K562 (cell line): ENCODE data around the gene VPS4A. TPM values are rescaled to one million over a fixed set of nuclear protein-coding genes. Genes with fewer than 3 reads are reported as not detected.

ENCODE experiments used
- ATAC-seq: fragments of 200-7000 bp; cut with Tn5 transposase; 3 replicates; pipeline ENCODE4 v1.9.1; 2020; ENCODE audit warnings: moderate library complexity
- BruUV-seq: library from RNA; stranded (reverse); fragments of 400-500 nt; replicated peaks from 2 replicates; lab custom pipeline; 2021; lab: Mats Ljungman, UMichigan
- CTCF ChIA-PET: fragments of 300-600 bp; formaldehyde crosslinking; extraction: SDS; loops from one replicate; lab custom pipeline; 2021; ENCODE audit warnings: low intra/inter-chr PET ratio; lab: Yijun Ruan, JAX
- POLR2A ChIA-PET: fragments of 300-600, 350-650 bp; sonication (Branson Sonifier 250); formaldehyde crosslinking; extraction: SDS; loops from one replicate; lab custom pipeline; 2021; ENCODE audit warnings: antibody characterized with exemption, inconsistent platforms; lab: Yijun Ruan, JAX
- DNase-seq, 4 experiments: peaks; one replicate each; pipeline versions ENCODE4 v3.0.0 to v3.0.0-alpha.2; 2011 to 2018; ENCODE audit warnings: low spot score in 3 of 4, mixed read lengths in 3 of 4; ENCODE audit errors: extremely low read depth in 1 of 4
- FAIRE-seq: peaks from 2 replicates; lab custom pipeline; 2011; peaks lifted over from hg19 to GRCh38; lab: Jason Lieb, UNC
- H2AFZ ChIP-seq: 2 replicates; pipeline ENCODE4 v1.6.0; 2011; ENCODE audit warnings: low read depth, low read length, control low read depth, inconsistent platforms
- H3K27ac ChIP-seq: fragments of 200-600 bp; 3 replicates; pipeline ENCODE4 v1.8.0; 2011; ENCODE audit warnings: low read depth, mild to moderate bottlenecking, control low read depth, inconsistent platforms, low read length, moderate library complexity, mixed read lengths; ENCODE audit errors: extremely low read depth
- H3K27me3 ChIP-seq, 2 experiments: fragments of 300-600 bp in 1 of 2; 2 replicates in 1 of 2; 3 replicates in 1 of 2; pipeline versions ENCODE4 v1.6.0 to v1.8.0; 2011; ENCODE audit warnings: inconsistent platforms in 2 of 2, low read length in 2 of 2, mild to moderate bottlenecking in 1 of 2, mixed read lengths in 1 of 2, moderate library complexity in 1 of 2; ENCODE audit not compliant: control insufficient read depth in 2 of 2, insufficient read depth in 2 of 2
- H3K36me3 ChIP-seq: fragments of 300-600 bp; 3 replicates; pipeline ENCODE4 v1.8.0; 2011; ENCODE audit warnings: mild to moderate bottlenecking, low read length, inconsistent platforms; ENCODE audit not compliant: control insufficient read depth, insufficient read depth
- H3K4me1 ChIP-seq, 2 experiments: fragments of 200-600 bp in 1 of 2; replicated peaks in 1 of 2; 2 replicates in 1 of 2; 3 replicates in 1 of 2; pipeline versions ENCODE4 v1.5.1 to v1.8.0; 2011; ENCODE audit warnings: inconsistent platforms in 2 of 2, low read length in 2 of 2, mild to moderate bottlenecking in 1 of 2, mixed read lengths in 1 of 2, moderate library complexity in 1 of 2; ENCODE audit not compliant: control insufficient read depth in 2 of 2, insufficient read depth in 2 of 2
- H3K4me2 ChIP-seq: 2 replicates; pipeline ENCODE4 v1.6.1; 2011; ENCODE audit warnings: low read length, control low read depth, inconsistent platforms, mixed read lengths; ENCODE audit not compliant: insufficient read depth
- H3K4me3 ChIP-seq: fragments of 200-600 bp; sonication (generic), shearing (Covaris generic); 2 replicates; pipeline ENCODE4 v1.5.1; 2016; ENCODE audit warnings: control low read depth, inconsistent platforms
- H3K79me2 ChIP-seq: fragments of 200-600 bp; 3 replicates; pipeline ENCODE4 v1.8.0; 2011; ENCODE audit warnings: low read length, inconsistent platforms; ENCODE audit not compliant: control insufficient read depth, insufficient read depth
- H3K9ac ChIP-seq, 2 experiments: 2 replicates each; pipeline versions ENCODE4 v1.6.0 to v1.6.1; 2011; ENCODE audit warnings: low read depth in 2 of 2, low read length in 2 of 2, control low read depth in 1 of 2, inconsistent platforms in 1 of 2, mild to moderate bottlenecking in 1 of 2, mixed read lengths in 1 of 2; ENCODE audit not compliant: insufficient read depth in 1 of 2
- H3K9me1 ChIP-seq: one replicate; pipeline ENCODE4 v1.6.0; 2011; ENCODE audit warnings: inconsistent platforms, mild to moderate bottlenecking, low read length, moderate library complexity; ENCODE audit not compliant: control insufficient read depth, insufficient read depth
- H3K9me3 ChIP-seq: replicated peaks from 2 replicates; pipeline ENCODE4 v1.5.1; 2011; ENCODE audit warnings: low read depth, low read length, inconsistent platforms; ENCODE audit not compliant: control insufficient read depth, insufficient read depth
- H4K20me1 ChIP-seq: replicated peaks from 2 replicates; pipeline ENCODE4 v1.6.1; 2011; ENCODE audit warnings: low read length, inconsistent platforms, mixed read lengths; ENCODE audit not compliant: control insufficient read depth, insufficient read depth
- AFF4 ChIP-seq: sonication (generic); formaldehyde crosslinking; IDR thresholded peaks from 2 replicates; pipeline ENCODE4 v1.8.0; 2023; ENCODE audit warnings: mild to moderate bottlenecking, missing genetic modification reagents
- ASH1L ChIP-seq: fragments of 450-650 bp; IDR thresholded peaks from 2 replicates; pipeline ENCODE4 v1.6.1; 2018; ENCODE audit warnings: borderline replicate concordance, mild to moderate bottlenecking, low read depth; ENCODE audit not compliant: partially characterized antibody
- FOSL1 ChIP-seq: fragments of 200-800 bp; sonication (Bioruptor generic); conservative IDR thresholded peaks from 2 replicates; pipeline ENCODE4 v1.6.1; 2016; ENCODE audit warnings: missing genetic modification characterization, missing compliant biosample characterization
- L3MBTL2 ChIP-seq: fragments of 450-650 bp; IDR thresholded peaks from 2 replicates; pipeline ENCODE4 v1.6.1; 2016; ENCODE audit warnings: mild to moderate bottlenecking, moderate library complexity
- NELFE ChIP-seq: IDR thresholded peaks from 2 replicates; pipeline ENCODE4 v1.6.1; 2011; ENCODE audit warnings: mild to moderate bottlenecking; ENCODE audit not compliant: insufficient read depth, insufficient read length
- SNIP1 ChIP-seq: fragments of 450-650 bp; IDR thresholded peaks from 2 replicates; pipeline ENCODE4 v1.7.1; 2017; ENCODE audit warnings: low read depth, mild to moderate bottlenecking
- SRSF9 ChIP-seq: fragments of 200-400 bp; formaldehyde crosslinking; IDR thresholded peaks from 2 replicates; pipeline ENCODE4 v1.6.1; 2017; ENCODE audit warnings: low read depth, low read length, borderline replicate concordance
- THRB ChIP-seq: fragments of 450-650 bp; formaldehyde crosslinking; conservative IDR thresholded peaks from 2 replicates; pipeline ENCODE4 v1.4.0; 2022; ENCODE audit warnings: mild to moderate bottlenecking, missing genetic modification characterization
- U2AF2 ChIP-seq: fragments of 200-400 bp; formaldehyde crosslinking; optimal IDR thresholded peaks from 2 replicates; pipeline ENCODE3; 2017; ENCODE audit warnings: low read depth, mild to moderate bottlenecking, low read length
- ZBTB2 ChIP-seq: fragments of 450-650 bp; IDR thresholded peaks from 2 replicates; pipeline ENCODE4 v1.6.1; 2016; ENCODE audit warnings: antibody characterized with exemption
- ZNF512 ChIP-seq: IDR thresholded peaks from 2 replicates; pipeline ENCODE4 v1.6.1; 2016; ENCODE audit warnings: missing genetic modification characterization, missing compliant biosample characterization
- ZNF639 ChIP-seq, 2 experiments: fragments of 200-800 bp in 1 of 2; sonication (Bioruptor generic) in 1 of 2; sonication (generic) in 1 of 2; formaldehyde crosslinking in 1 of 2; IDR thresholded peaks in 1 of 2; conservative IDR thresholded peaks in 1 of 2; 2 replicates each; pipeline versions ENCODE4 v1.5.0 to v1.6.1; 2016 to 2020; ENCODE audit warnings: missing compliant biosample characterization in 1 of 2, missing genetic modification characterization in 1 of 2, missing genetic modification reagents in 1 of 2
- ZNF77 ChIP-seq: fragments of 250-450 bp; sonication (Bioruptor Pico); IDR thresholded peaks from 2 replicates; pipeline ENCODE4 v1.5.0; 2020
- WGBS: fragments of 100-300 bp; shearing (Covaris generic); methylation state at CpG from one replicate; pipeline ENCODE4 v1.1.6; 2016; ENCODE audit warnings: low coverage, mixed read lengths; ENCODE audit not compliant: insufficient coverage; ENCODE audit errors: missing lambda C conversion rate; 5-methylcytosine and 5-hydroxymethylcytosine counted together
- in situ Hi-C: fragments of 300-500 bp; cut with MboI; formaldehyde crosslinking; loops from 4 replicates; pipeline ENCODE4 v1.15.0; 2018; ENCODE audit warnings: inconsistent platforms, mixed read lengths
- intact Hi-C: fragments of 100-400 bp; cut with micrococcal nuclease; formaldehyde crosslinking; loops from 2 replicates; pipeline ENCODE4 v1.14.2; 2022
- polyA plus RNA-seq, 8 experiments: library from polyadenylated mRNA; depleted of rRNA in 4 of 8; stranded (reverse) in 5 of 8; unstranded in 3 of 8; fragments of >200 nt; fragmentation: Nextera tagmentation in 2 of 8; fragmentation: Illumina TruSeq in 1 of 8; extraction: Ambion mirVana in 2 of 8; extraction: Trizol in 1 of 8; gene quantifications; 2 replicates each; pipeline versions ENCODE4 v1.2.1 to v1.2.3, GENCODE V29; 2011 to 2014; ENCODE audit warnings: inconsistent platforms in 1 of 8, missing spikeins in 1 of 8
- total RNA-seq, 7 experiments: library from RNA; depleted of rRNA in 6 of 7; stranded (reverse); fragments of >200 nt in 6 of 7; fragmentation: Illumina TruSeq in 2 of 7; extraction: Trizol in 2 of 7; gene quantifications; 2 replicates each; pipeline versions ENCODE4 v1.2.1 to v1.2.3, GENCODE V29; 2011 to 2021; ENCODE audit warnings: low replicate concordance in 1 of 7

Gene VPS4A
- total and polyA plus RNA-seq, 9 of the 15 experiments (the other 6 are each of a cell fraction or from before 2014, with no cell fraction given) = 7.6 to 45.4 (median 29.9) TPM

- DNase-seq (no peak), FAIRE-seq (no peak), ATAC-seq (no peak)
- Histone ChIP-seq H3K4me1 (no peaks in the 10 kb centered on the region), H3K79me2 (no peaks in the 10 kb centered on the region), H4K20me1 (no peaks in the 10 kb centered on the region), H3K4me3 (no peak overlapping the region), H2AFZ (no peak overlapping the region), H3K9ac (no peak overlapping the region), H3K4me2 (no peak overlapping the region), H3K36me3 (no peaks in the 10 kb centered on the region), H3K9me3 (no peaks in the 10 kb centered on the region), H3K27me3 (no peaks in the 10 kb centered on the region), H3K9me1 (no peaks in the 10 kb centered on the region), H3K27ac (no peak overlapping the region)
- ChIA-PET POLR2A (interaction anchor here (1.5 kb wide), 1 partner anchor 66 kb away, joined by 3 read pairs; no protein-coding TSS in a partner anchor), CTCF (no interaction called here)
- in situ Hi-C loops = no loop called here
- no TSS peak for BruUV-seq
- intact Hi-C loops = no loop called here
- WGBS = 79% methylated on average over 1 of the region's 1 CpG
- no peak for TF ChIP-seq SNIP1
- TF ChIP-seq ZNF639 (CRISPR knock-in tag; conservative IDR thresholded peaks at IDR 0.05 in 1 of 2, IDR thresholded peaks at IDR 0.05 in 1 of 2) = no peak
- no peak for TF ChIP-seq ZBTB2
- no peak for TF ChIP-seq ZNF77 (CRISPR knock-in tag)
- TF ChIP-seq AFF4 = no peak
- no peak for TF ChIP-seq THRB
- no peak for TF ChIP-seq FOSL1 (tag)
- TF ChIP-seq ASH1L = no peak
- no peak for TF ChIP-seq SRSF9
- TF ChIP-seq NELFE = no peak
- no peak for TF ChIP-seq ZNF512 (tag)
- TF ChIP-seq L3MBTL2 = no peak
- no peak for TF ChIP-seq U2AF2
Observed at GRCh38 chr16:69277413-69277812, 33.7 kb upstream of the VPS4A start.
